Measurements from ENCODE around the gene CCDC6.
A peak's percentile ranks its signal among the peaks of the same experiment; 100 is the strongest.
"Not testable (repeated sequence)": the region's sequence is repeated elsewhere in the genome, so short reads cannot be mapped to it uniquely, and the experiment has no call there.

Gene CCDC6

GRCh38 chr10:59809644-59809974, 96.7 kb downstream of the CCDC6 start:
- no peak for DNase-seq (ENCODE audit: low spot score)

DNA sequence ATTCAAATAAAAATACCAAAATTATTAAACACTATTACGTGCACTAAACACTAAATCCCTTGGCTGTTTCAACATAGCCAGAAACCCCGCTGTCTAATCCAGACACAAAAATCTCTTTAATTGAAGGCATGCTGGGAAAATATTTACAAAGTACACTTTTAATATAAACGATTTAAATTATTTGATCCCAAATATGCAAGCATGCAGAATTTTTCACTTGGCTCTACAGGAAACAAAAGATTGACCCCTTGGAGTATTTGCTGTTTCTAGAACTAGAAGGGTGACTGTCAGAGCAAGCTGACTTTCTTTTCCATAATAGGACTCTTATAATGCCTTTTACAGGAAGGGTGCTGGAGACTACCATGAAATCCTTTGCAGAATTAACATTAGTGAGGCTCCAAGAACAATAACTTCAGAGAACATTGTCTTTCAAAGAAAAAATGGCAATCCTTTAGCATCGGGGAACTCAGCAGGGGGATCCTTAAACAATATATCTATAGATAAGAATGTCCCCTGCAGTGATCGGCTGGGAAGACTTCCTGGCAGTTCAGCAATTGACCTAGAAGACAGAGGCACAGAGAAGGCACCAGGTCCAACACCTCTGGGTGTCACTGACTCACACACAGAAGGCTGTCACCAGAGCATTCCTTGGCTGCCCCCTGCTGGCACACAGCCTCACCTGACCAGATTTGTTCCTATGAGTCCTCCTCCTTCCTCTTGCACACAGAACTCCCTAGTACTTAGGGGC, 97.3 kb downstream of the CCDC6 start:
- DNase-seq (ENCODE audit: low spot score) = peak; percentile 81

DNA sequence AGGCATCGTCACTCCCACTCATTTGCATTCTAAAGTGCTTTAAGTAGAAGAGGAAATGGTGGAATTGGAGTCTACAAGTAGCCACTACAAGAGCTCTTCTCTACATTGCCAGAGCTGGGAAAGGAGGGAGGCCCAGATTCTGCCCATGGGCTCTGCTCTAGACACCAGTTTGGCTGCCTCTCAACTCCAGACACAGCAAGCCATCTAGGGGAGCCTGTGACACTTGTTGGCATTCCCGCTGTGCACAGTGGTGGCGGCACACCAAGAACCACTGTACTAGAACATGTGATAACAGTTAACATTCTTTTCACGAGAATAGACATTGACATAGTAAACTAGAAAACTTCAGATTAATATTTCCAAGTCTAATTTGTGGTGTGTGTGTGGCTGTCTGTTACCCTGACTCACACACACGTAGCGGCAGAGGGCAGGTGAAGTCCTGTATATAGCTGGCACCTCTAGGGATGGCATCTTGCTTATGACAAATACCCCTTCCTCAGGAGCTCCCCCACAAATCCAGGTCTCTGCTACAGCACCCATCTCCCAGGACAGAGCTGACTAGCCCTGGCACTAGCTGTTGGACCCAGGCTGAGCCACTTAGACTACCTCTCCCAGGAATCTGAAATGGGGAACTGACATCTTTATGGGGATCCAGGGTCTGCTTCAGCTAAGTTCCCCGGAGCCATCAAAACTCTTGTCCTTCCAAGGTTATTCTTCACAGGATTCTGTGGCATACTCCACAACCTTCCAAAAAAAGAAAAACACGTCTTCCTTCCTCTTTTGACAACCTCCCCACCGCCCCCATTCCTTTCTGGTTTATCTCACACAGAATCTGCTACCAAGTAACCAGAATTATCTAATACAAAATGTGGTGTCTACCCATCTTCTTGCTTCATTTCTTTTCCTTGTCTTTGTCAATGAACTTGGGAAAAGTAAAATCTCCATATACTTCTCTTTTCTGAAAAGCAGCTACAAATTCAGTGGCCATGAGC, 98.4 kb downstream of the CCDC6 start:
- DNase-seq (ENCODE audit: low spot score) = no peak

DNA sequence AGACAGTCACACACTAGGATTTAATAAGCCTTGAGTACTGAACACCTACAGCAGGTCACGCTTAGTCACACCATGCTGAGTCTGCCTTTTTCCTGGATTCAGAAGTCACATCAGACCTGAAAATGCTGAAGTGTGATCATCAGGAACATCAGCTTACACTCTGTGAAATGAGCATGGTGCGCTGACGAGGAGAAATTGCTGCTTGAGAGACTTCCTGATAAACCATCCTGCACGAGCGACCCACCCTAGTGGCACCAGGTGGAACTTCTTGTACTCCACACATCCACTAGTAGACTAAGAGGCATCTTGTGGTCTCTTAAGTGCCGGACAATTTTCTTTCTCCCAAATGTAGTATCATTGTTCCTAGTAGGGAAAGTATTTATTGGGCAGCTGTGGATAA, 101.3 kb downstream of the CCDC6 start:
- no peak for DNase-seq (ENCODE audit: low spot score)

GRCh38 chr10:59804220-59804619, 102.1 kb downstream of the CCDC6 start:
- no peak for DNase-seq (ENCODE audit: low spot score)

DNA sequence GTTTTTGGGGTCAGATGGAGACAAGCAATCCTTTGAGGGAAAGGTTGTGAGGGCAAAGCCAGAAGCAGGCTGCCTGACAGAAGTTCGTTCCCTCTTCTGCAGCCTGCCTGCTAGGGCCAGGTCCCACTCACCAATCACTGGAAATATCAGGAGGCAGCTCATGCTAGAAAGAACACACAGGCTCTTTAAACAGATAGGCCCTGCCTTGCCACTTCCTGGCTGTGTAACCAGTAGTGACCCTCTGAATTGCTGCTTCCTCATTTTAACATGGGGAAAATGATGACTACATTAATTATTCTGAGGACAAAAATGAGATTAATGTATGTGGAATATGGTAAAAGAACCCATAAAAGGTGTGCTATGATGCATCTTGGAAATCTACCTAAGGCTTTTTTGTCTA, 102.6 kb downstream of the CCDC6 start:
- DNase-seq (ENCODE audit: low spot score) = no peak

DNA sequence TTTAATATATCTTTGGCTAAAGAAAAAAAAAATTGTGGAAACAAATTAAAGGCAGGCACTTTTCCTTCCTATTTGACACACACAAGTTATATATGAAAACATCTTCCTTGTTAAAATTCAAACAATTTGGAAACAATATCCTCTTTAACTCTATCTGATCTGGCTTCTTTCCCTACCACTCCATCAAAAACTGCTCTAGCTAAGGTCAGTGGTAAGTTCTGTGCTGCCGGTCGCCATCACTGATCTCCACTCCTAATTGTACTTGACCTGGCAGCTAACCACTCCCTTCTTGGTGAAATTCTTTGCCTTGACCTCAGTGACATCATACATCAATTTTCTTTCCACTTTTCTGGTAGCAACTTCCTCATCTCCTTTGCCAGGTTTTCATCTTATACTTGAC, 105.2 kb downstream of the CCDC6 start:
- no peak for DNase-seq (ENCODE audit: low spot score)

- no peak for DNase-seq (ENCODE audit: low spot score)
Observed at GRCh38 chr10:59799421-59799820, 106.9 kb downstream of the CCDC6 start.

DNA sequence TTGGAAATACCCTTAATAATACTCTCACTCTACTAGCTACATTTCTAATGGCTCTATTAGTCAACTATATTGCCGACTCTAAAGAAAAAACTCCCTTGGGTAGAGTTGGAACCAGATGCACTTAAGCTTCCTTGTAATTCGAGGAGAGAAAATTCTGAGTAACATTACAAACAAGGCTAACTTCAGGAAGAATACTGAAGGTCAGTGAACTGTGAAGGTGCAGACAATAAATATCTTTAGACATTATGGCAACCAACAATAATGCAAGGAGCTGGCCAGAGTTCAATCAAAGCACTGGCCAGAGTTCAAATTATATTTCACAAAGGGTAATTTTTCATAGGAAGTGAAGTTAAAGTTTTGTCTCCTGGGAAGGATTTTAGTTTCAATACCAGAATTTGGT, 112.4 kb downstream of the CCDC6 start:
- DNase-seq (ENCODE audit: low spot score) = no peak

DNA sequence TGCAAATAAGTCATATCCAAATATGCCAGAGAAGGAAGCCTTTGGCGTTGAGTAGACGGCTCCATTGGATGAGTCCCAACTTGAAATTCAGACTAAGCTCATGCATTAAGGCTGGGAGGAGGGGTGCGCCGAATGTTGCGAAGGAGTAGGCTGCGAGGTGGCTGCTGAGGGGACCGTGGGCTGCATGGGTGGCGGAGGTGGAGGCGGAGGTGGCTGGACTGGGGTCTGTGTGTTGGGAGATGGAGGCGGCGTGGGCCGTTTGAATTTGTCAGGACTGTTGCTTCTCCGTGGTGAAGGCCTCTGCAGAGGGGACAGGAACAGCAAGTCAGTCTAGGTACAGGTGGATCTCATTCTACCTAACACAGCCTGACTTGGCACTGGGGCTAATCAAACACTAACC, 113.5 kb downstream of the CCDC6 start:
- no peak for DNase-seq (ENCODE audit: low spot score)

DNA sequence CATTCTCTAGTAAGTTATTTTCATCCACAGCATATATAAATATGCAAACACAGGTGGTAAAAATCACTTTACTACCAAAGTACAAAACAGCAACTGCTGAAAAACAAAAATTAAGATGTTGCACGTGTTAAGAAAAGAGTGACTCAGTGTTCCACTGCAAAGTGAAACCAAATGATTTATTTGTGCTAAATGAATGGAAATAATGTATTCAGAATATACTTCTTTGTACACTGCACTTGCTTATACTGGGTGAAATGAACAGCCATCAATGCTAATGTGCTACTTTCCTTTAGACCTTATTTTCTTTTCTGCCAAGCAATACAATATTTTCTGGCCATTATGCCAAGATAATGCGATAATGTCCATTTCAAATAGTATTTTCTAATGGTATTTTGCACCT, 114.8 kb downstream of the CCDC6 start:
- no peak for DNase-seq (ENCODE audit: low spot score)

- not testable (repeated sequence) for DNase-seq (ENCODE audit: low spot score)
Observed at GRCh38 chr10:59790080-59790479, 116.3 kb downstream of the CCDC6 start.

DNA sequence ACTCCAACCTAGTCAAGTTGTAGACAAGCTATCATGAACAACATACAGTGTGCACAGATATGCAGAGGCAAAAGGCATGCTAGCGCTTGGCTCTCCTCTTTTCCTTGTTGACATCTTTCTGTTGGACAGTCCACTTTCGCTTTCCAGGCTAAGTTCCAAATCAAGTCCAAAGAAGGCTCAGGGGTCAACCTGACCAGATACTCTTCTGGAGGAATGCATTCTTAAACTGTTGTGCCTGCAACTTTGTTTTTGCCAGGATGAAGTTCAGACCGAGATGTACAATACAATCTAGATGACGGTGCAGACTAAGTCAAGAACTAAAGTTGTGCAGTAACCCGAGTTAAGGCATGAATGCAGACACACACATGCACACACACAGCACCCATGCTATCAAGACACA, 117.4 kb downstream of the CCDC6 start:
- not testable (repeated sequence) for DNase-seq (ENCODE audit: low spot score)

GRCh38 chr10:59787032-59787431, 119.3 kb downstream of the CCDC6 start:
- not testable (repeated sequence) for DNase-seq (ENCODE audit: low spot score)

- DNase-seq (ENCODE audit: low spot score) = not testable (repeated sequence)
Observed at GRCh38 chr10:59785476-59785875, 120.9 kb downstream of the CCDC6 start.

GRCh38 chr10:59781511-59781910, 124.8 kb downstream of the CCDC6 start:
- no peak for DNase-seq (ENCODE audit: low spot score)

- no peak for DNase-seq (ENCODE audit: low spot score)
Observed at GRCh38 chr10:59779756-59780533, 126.4 kb downstream of the CCDC6 start.

DNA sequence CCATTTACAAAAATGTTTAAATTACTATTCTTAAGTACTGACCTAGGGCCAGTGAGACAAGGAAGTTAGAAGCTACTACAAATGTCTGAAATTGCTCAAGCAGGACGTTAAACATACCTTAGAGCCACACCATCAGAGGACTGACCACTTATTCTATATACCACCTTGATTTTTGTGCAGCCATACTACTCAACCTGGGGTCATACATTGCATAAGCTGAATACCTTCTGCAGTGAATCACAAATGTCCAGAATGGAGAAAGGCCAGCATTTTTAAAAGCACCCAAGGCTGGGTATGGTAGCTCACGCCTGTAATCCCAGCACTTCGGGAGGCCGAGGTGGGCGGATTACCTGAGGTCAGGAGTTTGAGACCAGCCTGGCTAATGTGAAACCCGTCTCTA, 131.9 kb downstream of the CCDC6 start:
- DNase-seq (ENCODE audit: low spot score) = no peak

GRCh38 chr10:59773088-59773487, 133.3 kb downstream of the CCDC6 start:
- DNase-seq (ENCODE audit: low spot score) = no peak

- no peak for DNase-seq (ENCODE audit: low spot score)
Observed at GRCh38 chr10:59771162-59771807, 135.1 kb downstream of the CCDC6 start.

- no peak for DNase-seq (ENCODE audit: low spot score)
Observed at GRCh38 chr10:59770689-59771088, 135.7 kb downstream of the CCDC6 start.

DNA sequence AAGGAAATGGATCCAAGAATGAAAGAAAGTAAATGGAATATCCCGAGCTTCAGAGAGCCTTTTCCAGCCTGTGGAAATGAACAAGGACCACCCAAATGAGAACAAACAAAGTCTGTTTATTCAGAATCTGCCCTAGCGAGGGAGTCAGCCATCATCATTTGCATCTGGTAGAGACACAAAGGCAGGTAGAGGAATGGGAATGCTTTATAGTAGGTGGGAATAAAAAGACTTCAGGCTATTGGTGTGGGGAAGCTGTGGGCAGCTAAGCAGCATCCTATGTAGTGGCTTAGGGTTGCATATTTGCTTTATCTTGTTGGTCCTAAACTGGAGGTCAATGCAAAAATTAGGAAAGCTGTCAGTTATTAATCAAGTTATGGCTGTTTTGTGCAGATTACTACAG, 143.9 kb downstream of the CCDC6 start:
- no peak for DNase-seq (ENCODE audit: low spot score)

All from activated CD4-positive, alpha-beta T cell treated with anti-CD3 and anti-CD28 coated beads, Interleukin-2, Interleukin-4, amounts not matched to agents 100 ng/mL and 50 ng/mL, durations not matched to agents 16 hours and 8 hours (primary cell).